K562 (cell line): ENCODE measurements around the gene SUPT5H. TPM values are rescaled to one million over a fixed set of nuclear protein-coding genes. Genes with fewer than 3 reads are reported as not detected.

Experiments used
- ARNT ChIP-seq, 2 experiments: fragments of 450-650 bp; IDR thresholded peaks; 2 replicates each; pipeline ENCODE4 v1.6.1; 2016; ENCODE audit warnings: mild to moderate bottlenecking in 1 of 2
- COPS2 ChIP-seq: fragments of 450-650 bp; conservative IDR thresholded peaks from 2 replicates; pipeline ENCODE4 v1.6.1; 2016; ENCODE audit warnings: mild to moderate bottlenecking, moderate library complexity
- DMBX1 ChIP-seq: fragments of 250-450 bp; sonication (Bioruptor Pico); IDR thresholded peaks from 2 replicates; pipeline ENCODE4 v1.8.0; 2022; ENCODE audit warnings: inconsistent platforms, mild to moderate bottlenecking, moderate library complexity, borderline replicate concordance
- GABPA ChIP-seq: fragments of 200-800 bp; sonication (Bioruptor generic); conservative IDR thresholded peaks from 2 replicates; pipeline ENCODE4 v1.6.1; 2016; ENCODE audit warnings: low read depth, missing genetic modification characterization, missing compliant biosample characterization
- HSF4 ChIP-seq: fragments of 250-450 bp; sonication (Bioruptor Pico); IDR thresholded peaks from 2 replicates; pipeline ENCODE4 v2.1.2; 2022; ENCODE audit warnings: mild to moderate bottlenecking, moderate library complexity, borderline replicate concordance
- KDM5B ChIP-seq: fragments of 200-600 bp; sonication (generic); IDR thresholded peaks from 2 replicates; pipeline ENCODE4 v1.6.1; 2012; ENCODE audit warnings: low read depth, mild to moderate bottlenecking, moderate library complexity, low read length, control low read depth, inconsistent platforms; ENCODE audit not compliant: insufficient replicate concordance
- MYBL2 ChIP-seq, 2 experiments: fragments of 450-650 bp in 1 of 2; sonication (generic) in 1 of 2; formaldehyde crosslinking in 1 of 2; IDR thresholded peaks; 2 replicates each; pipeline versions ENCODE4 v1.6.1 to v1.8.1; 2017 to 2022; ENCODE audit warnings: borderline replicate concordance in 1 of 2, inconsistent platforms in 1 of 2, low read depth in 1 of 2, mild to moderate bottlenecking in 1 of 2, missing genetic modification reagents in 1 of 2, moderate library complexity in 1 of 2
- POU5F1 ChIP-seq: fragments of 150-350 bp; IDR thresholded peaks from 2 replicates; pipeline ENCODE4 v1.6.1; 2014; ENCODE audit warnings: borderline replicate concordance, low read length, low read depth, mild to moderate bottlenecking; ENCODE audit not compliant: partially characterized antibody
- REST ChIP-seq, 2 experiments: fragments of 450-650 bp; formaldehyde crosslinking in 1 of 2; IDR thresholded peaks; 2 replicates each; pipeline versions ENCODE4 v1.4.0 to v1.6.1; 2014 to 2020; ENCODE audit warnings: mild to moderate bottlenecking in 2 of 2, borderline replicate concordance in 1 of 2, low read depth in 1 of 2
- SIN3A ChIP-seq, 2 experiments: fragments of 150-350 bp in 1 of 2; IDR thresholded peaks; 2 replicates each; pipeline ENCODE4 v1.6.1; 2011 to 2016; ENCODE audit warnings: borderline replicate concordance in 2 of 2, low read depth in 2 of 2, low read length in 2 of 2, mild to moderate bottlenecking in 2 of 2, moderate library complexity in 2 of 2; ENCODE audit not compliant: control insufficient read depth in 1 of 2
- SMAD4 ChIP-seq: fragments of 250-450 bp; sonication (Bioruptor Pico); conservative IDR thresholded peaks from 2 replicates; pipeline ENCODE4 v1.8.0; 2021; ENCODE audit warnings: inconsistent platforms, mild to moderate bottlenecking, moderate library complexity
- TBL1XR1 ChIP-seq, 2 experiments: IDR thresholded peaks; 2 replicates each; pipeline ENCODE4 v1.6.1; 2012; ENCODE audit warnings: improper control_type of control experiment in 2 of 2, low read length in 2 of 2, mild to moderate bottlenecking in 1 of 2
- ZKSCAN3 ChIP-seq: fragments of 250-450 bp; sonication (Bioruptor Pico); IDR thresholded peaks from 2 replicates; pipeline ENCODE4 v1.4.0; 2020
- ZNF561 ChIP-seq: fragments of 450-650 bp; formaldehyde crosslinking; conservative IDR thresholded peaks from 2 replicates; pipeline ENCODE4 v1.4.0; 2020; ENCODE audit warnings: mild to moderate bottlenecking, moderate library complexity
- polyA plus RNA-seq, 8 experiments: library from polyadenylated mRNA; depleted of rRNA in 4 of 8; stranded (reverse) in 5 of 8; unstranded in 3 of 8; fragments of >200 nt; fragmentation: Nextera tagmentation in 2 of 8; fragmentation: Illumina TruSeq in 1 of 8; extraction: Ambion mirVana in 2 of 8; extraction: Trizol in 1 of 8; gene quantifications; 2 replicates each; pipeline versions ENCODE4 v1.2.1 to v1.2.3, GENCODE V29; 2011 to 2014; ENCODE audit warnings: inconsistent platforms in 1 of 8, missing spikeins in 1 of 8
- total RNA-seq, 7 experiments: library from RNA; depleted of rRNA in 6 of 7; stranded (reverse); fragments of >200 nt in 6 of 7; fragmentation: Illumina TruSeq in 2 of 7; extraction: Trizol in 2 of 7; gene quantifications; 2 replicates each; pipeline versions ENCODE4 v1.2.1 to v1.2.3, GENCODE V29; 2011 to 2021; ENCODE audit warnings: low replicate concordance in 1 of 7
- TF ChIP-seq, protein P1 (sequence below): sonication (generic); formaldehyde crosslinking; IDR thresholded peaks from 2 replicates; pipeline ENCODE4 v1.9.0; 2022; ENCODE audit warnings: mild to moderate bottlenecking, missing genetic modification reagents

The SUPT5H gene
- total and polyA plus RNA-seq, 9 of the 15 experiments (the other 6 are each of a cell fraction or from before 2014, with no cell fraction given) = 13.3 to 85.9 (median 35.9) TPM

- TF ChIP-seq SIN3A (IDR thresholded peaks at IDR 0.05; ENCODE audit: borderline replicate concordance in 2 of 2, control insufficient read depth in 1 of 2, low read depth in 2 of 2, low read length in 2 of 2) (peak; percentile 32 to 55; a peak in 1 of 4 replicates), TBL1XR1 (IDR thresholded peaks at IDR 0.05; ENCODE audit: low read length in 2 of 2) (no peak), KDM5B (peak; percentile 52), GABPA (tag) (no peak; the same call in 1 of the 2 replicates), ZNF561 (CRISPR knock-in tag) (no peak), HSF4 (CRISPR knock-in tag) (no peak), COPS2 (no peak), REST (IDR thresholded peaks at IDR 0.05; ENCODE audit: borderline replicate concordance) (0 out of 2 replicates have a peak, but pooled peaks have one; percentile 12), REST (CRISPR knock-in tag; IDR thresholded peaks at IDR 0.05; ENCODE audit: low read depth) (no peak), ZKSCAN3 (CRISPR knock-in tag) (no peak), MYBL2 (IDR thresholded peaks at IDR 0.05; ENCODE audit: low read depth) (no peak), MYBL2 (CRISPR knock-in tag; IDR thresholded peaks at IDR 0.05; ENCODE audit: borderline replicate concordance) (no peak), POU5F1 (no peak), SMAD4 (CRISPR knock-in tag) (peak; percentile 81), DMBX1 (CRISPR knock-in tag) (peak; percentile 68; the same call in 1 of the 2 replicates), ARNT (IDR thresholded peaks at IDR 0.05) (no peak)
- TF ChIP-seq, protein P1, sequence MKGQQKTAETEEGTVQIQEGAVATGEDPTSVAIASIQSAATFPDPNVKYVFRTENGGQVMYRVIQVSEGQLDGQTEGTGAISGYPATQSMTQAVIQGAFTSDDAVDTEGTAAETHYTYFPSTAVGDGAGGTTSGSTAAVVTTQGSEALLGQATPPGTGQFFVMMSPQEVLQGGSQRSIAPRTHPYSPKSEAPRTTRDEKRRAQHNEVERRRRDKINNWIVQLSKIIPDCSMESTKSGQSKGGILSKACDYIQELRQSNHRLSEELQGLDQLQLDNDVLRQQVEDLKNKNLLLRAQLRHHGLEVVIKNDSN (CRISPR knock-in tag) = peak; percentile 69
Measured at GRCh38 chr19:39506944-39507714, 61.7 kb downstream of the SUPT5H start (continued).
